HG02678 (cell line): Measurements from ENCODE around the gene BMS1.

ENCODE experiments used
- ATAC-seq: cut with Tn5 transposase; IDR thresholded peaks from one replicate; pipeline ENCODE4 v1.9.1; 2021; ENCODE audit warnings: mild to moderate bottlenecking, moderate library complexity; ENCODE audit not compliant: unreplicated experiment

Gene BMS1

GRCh38 chr10:42882597-42882996 is 100.0 kb downstream of the BMS1 start:
- no peak for ATAC-seq
